HG03558 (cell line): ENCODE results near the gene WDR45B.

Experiments
- ATAC-seq: cut with Tn5 transposase; IDR thresholded peaks from one replicate; pipeline ENCODE4 v1.9.1; 2021; ENCODE audit warnings: moderate number of reproducible peaks; ENCODE audit not compliant: unreplicated experiment; ENCODE audit errors: extremely low read depth

The WDR45B gene

GRCh38 chr17:82648165-82648668 is at the start of gene WDR45B:
Gene WDR45B (minus strand): TSS chr17:82648444. CDS start chr17:82648340, 104 bp downstream.
- ATAC-seq, result no peak

DNA sequence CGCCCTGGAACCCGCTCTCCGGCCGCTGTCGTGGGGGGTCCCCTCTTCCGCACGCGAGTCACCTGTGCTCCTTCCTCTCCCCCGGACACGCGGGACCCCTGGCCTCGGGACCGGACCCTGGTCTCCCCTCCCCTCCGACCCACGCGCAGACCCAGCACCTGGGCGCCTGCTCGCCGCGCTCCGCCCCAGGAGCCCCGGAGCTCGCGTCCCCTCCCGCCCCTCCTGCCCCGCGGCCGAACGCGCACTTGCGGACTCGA is 49.5 kb upstream of the WDR45B start:
- no peak for ATAC-seq

GRCh38 chr17:82696916-82697807 is 48.9 kb upstream of the WDR45B start:
- ATAC-seq, result no peak

DNA sequence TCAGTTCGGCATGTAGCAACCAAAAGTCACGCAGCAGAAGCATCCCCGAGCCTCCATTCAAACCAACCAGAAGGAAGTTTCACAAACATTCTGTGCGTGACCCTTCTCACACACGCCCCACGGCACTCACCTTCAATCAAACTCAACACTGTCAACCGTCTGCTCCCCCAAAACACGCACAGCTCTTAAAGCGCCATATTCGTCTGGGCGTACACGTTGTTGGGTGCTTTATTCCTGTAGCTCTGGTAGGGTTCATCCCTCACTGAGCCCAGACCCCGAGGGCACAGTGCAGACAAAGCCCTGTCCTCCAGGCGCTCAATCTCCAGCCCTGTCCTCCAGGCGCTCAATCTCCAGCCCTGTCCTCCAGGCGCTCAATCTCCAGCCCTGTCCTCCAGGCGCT is 48.0 kb upstream of the WDR45B start:
- no peak for ATAC-seq

DNA sequence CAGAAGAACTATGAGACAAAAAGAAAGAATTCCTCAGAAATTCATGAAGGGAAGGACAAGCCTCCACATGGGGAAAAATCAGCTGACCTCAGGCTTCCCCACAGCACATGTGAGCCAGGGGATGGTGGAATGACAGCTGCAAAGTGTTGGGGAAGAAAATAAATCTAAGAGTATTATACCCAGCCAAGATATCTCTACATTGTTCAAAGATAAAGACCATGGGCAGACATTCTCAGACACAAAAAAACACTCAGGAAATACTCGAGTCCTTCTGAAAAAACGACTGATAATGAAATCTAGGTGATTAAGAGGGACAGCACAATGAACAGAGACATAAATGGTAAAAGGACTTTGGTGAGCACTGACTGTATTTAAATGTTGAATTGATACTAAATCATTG is 46.4 kb upstream of the WDR45B start:
- ATAC-seq, result no peak

DNA sequence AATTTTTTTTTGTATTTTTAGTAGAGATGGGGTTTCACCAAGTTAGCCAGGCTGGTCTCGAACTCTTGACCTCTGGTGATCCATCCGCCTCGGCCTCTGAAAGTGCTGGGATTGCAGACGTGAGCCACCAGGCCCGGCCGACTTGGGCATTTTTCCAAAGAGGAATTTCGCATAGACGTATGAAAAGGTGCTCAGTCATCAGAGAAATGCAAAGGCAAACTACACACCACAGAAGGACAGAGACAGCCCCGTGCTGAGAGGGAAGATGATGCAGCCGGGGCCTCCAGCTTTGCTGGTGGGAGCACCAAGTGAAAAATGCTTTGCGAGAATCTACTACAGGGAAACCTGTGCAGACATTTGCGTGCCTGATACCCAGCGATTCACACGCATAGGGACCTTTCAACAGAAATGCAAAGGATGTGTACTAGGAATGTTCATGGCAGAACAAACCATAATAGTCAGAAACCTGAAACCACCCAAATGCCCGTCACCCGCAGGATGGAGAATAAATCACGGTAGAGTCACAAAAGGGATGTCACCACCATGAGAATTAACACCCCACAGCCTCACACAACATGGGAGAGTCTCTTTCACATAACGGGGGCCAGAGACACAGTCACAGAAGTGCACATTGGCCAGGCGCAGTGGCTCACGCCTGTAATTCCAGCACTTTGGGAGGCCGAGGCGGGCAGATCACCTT is 45.1 kb upstream of the WDR45B start:
- no peak for ATAC-seq

DNA sequence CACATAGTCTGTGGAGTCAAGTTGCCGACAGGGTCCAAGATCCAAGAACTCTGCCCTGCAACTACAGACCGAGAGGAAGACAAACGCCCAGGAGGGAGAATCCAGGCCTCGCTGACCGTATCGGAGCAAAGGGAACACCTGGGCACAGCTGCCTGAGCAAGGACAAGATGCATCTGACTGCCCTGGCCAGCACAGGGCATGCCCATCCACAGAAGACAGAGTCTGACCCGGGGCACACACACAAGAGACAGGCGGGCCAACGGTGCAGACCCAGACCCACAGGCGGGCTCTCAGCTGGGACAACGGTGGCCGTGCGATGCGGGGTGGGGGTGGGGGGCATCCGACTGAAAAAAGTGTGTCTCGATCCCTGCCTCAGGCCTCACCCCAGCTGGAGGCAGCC is 44.0 kb upstream of the WDR45B start:
- ATAC-seq, result no peak

- no peak for ATAC-seq
Measured at GRCh38 chr17:82691714-82692113, 43.5 kb upstream of the WDR45B start.

DNA sequence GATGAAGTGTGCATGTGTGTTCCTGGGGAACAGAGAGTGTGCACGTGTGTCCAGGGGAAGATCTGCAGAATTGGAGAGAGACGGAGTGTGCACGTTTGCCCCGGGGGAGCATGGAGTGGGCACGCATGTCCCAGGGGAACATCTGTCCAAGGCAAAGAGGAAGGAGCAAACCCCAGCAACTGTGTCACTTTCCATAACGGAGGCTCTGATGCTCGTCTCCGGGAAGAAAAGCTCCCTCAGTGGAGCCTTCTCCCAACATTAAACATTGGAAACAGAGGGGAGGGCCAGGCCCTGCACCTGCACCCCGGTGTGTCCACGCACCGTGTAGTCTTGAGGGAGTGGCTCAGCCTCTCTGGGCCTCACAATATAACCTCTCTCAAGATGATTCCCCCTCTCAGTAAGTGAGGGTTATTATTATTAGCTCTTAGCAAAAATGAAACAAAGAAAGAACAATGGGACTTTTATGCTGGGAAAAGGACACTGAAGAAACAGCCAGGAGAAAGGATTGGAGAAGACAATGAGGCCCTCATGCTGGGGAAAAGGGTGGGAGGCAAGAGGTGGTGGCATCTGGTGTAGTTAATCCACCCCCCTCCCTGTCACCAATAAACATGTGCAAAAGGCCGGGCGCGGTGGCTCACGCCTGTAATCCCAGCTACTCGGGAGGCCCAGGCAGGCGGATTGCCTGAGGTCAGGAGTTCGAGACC is 42.7 kb upstream of the WDR45B start:
- no peak for ATAC-seq

GRCh38 chr17:82689077-82689476 is 40.8 kb upstream of the WDR45B start:
- ATAC-seq, result no peak

- no peak for ATAC-seq
Measured at GRCh38 chr17:82687871-82688270, 39.6 kb upstream of the WDR45B start.

- no peak for ATAC-seq
Measured at GRCh38 chr17:82687375-82687861, 39.2 kb upstream of the WDR45B start.

DNA sequence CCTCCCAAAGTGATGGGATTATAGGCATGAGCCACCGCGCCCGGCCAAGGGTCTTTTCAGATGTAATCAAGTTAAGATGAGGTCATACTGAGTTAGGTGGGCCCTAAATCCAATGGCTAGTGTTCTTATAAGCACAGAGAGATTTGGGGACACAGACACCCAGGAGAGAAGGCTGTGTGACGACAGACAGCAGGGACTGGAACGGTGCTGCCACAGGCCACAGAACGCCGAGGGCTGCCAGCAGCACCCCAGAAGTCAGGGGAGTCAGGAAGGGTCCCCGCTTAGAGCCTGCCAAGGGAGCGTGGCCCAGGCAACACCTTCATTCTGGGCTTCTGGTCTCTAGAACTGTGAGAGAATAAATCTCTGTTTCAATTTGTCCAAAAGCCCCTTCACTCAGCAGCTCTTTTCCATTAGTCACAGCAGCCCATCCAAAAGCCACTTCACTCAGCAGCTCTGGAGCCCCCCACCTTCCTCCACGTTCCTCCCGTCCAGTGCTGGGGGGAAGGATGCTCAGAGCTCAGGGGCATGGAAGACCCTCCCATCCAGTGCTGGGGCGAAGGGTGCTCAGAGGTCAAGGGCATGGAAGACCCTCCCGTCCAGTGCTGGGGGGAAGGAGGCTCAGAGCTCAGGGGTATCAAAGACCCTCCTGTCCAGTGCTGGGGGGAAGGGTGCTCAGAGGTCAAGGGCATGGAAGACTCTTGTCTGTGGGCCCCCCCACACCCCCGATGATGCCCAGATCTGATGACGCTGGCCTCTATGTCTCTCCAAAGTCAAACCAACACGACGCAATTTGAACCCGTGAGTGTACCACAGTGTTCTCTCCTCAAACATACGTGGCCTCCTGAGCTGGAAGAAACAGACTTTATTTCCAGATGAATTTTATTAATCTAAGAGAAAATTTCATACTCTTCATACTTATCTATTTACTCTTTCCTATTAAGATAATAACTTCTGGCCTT is 38.4 kb upstream of the WDR45B start:
- ATAC-seq, result no peak

GRCh38 chr17:82685291-82685690 is 37.0 kb upstream of the WDR45B start:
- no peak for ATAC-seq

GRCh38 chr17:82684228-82684841 is 36.1 kb upstream of the WDR45B start:
- ATAC-seq, result no peak

- no peak for ATAC-seq
Measured at GRCh38 chr17:82683534-82683933, 35.3 kb upstream of the WDR45B start.

- no peak for ATAC-seq
Measured at GRCh38 chr17:82681547-82681946, 33.3 kb upstream of the WDR45B start.

DNA sequence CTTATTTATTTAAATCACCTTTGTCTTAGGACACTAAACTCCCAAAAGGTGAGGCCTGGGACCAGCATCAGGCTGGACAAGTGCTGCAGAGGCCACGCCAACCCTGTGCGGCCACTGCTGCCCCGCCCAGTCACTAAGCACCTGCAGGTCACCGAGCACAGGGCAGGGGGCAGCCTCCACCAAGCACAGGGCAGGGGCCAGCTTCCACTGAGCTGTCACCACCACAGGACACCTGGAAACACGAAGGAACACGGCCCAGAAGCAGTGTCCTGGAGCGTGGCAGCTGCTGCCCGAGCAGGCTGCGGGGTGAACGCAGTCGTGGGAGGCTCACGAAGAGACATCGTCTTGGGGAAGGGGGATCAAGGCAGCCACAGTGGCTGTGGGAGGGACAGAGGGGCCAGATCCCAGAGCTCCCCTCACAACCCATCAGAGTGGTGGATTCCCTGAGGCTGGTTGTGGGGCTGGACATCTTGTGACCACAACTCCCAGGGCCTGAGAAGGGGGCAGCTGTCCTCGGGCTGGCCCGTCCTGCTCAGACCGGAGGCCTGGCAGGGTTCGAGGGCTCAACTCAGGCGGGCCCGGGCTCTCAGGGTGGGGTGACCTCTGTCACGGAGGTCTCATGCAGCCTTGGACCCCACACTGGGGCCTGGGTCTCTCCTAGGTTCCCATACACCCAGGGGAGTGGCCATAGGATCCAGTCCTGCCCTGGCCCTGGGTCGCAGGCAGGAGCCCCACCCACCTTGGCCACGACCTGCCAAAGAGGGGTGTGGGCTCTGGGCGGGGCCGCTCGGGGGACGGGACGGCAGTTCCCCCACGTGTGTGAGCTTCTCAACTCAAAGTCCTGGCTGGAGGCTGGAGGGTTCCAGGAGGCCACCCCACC is 31.6 kb upstream of the WDR45B start:
- no peak for ATAC-seq
